Measurements from ENCODE around the gene IMMP2L.

DNA sequence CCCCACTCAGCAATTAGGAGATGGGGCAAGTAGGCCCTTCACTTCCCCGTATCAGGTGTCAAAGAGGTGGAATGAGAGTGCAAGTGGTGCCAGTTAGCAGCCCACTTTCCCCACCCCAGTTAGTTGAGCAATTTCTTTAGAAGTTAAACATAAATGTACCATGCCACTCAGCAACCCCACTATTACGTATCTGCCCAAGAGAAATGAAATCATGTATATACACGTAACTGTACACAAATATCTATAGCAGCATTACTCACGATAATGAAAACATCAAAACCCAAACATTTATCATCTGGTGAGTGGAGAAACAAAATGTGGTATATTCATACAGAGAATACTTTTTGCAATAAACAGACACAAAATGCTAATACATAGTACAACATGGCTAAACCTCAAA, 50.4 kb downstream of the IMMP2L start:
- no peak for TF ChIP-seq EZH2 (IDR thresholded peaks at IDR 0.05; ENCODE audit: borderline replicate concordance, low read depth, low read length, severe bottlenecking)
- TF ChIP-seq, protein P1, sequence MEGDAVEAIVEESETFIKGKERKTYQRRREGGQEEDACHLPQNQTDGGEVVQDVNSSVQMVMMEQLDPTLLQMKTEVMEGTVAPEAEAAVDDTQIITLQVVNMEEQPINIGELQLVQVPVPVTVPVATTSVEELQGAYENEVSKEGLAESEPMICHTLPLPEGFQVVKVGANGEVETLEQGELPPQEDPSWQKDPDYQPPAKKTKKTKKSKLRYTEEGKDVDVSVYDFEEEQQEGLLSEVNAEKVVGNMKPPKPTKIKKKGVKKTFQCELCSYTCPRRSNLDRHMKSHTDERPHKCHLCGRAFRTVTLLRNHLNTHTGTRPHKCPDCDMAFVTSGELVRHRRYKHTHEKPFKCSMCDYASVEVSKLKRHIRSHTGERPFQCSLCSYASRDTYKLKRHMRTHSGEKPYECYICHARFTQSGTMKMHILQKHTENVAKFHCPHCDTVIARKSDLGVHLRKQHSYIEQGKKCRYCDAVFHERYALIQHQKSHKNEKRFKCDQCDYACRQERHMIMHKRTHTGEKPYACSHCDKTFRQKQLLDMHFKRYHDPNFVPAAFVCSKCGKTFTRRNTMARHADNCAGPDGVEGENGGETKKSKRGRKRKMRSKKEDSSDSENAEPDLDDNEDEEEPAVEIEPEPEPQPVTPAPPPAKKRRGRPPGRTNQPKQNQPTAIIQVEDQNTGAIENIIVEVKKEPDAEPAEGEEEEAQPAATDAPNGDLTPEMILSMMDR (IDR thresholded peaks at IDR 0.05; ENCODE audit: borderline replicate concordance, extremely low read depth, low read length, poor library complexity, severe bottlenecking) = no peak
